ENCODE measurements around the gene LY6G5C.

DNA sequence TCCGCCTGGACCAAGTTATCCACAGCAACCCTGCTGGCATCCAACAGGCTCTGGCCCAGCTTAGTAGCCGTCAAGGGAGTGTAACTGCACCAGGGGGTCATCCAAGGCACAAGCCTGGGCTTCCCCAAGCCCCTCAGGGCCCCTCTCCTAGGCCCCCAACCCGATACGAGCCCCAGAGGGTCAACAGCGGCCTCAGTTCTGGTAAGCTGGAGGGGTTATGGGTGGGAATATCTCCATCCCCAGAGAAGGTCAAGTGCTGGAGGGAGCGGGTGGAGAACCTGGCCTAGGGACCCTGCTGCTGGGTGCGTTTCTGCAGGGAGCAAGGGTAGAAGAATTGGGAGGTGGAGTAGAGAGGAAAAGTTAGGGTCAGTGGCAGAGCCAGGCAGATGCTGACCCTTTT, 47.4 kb downstream of the LY6G5C start:
- TF ChIP-seq, protein P1, sequence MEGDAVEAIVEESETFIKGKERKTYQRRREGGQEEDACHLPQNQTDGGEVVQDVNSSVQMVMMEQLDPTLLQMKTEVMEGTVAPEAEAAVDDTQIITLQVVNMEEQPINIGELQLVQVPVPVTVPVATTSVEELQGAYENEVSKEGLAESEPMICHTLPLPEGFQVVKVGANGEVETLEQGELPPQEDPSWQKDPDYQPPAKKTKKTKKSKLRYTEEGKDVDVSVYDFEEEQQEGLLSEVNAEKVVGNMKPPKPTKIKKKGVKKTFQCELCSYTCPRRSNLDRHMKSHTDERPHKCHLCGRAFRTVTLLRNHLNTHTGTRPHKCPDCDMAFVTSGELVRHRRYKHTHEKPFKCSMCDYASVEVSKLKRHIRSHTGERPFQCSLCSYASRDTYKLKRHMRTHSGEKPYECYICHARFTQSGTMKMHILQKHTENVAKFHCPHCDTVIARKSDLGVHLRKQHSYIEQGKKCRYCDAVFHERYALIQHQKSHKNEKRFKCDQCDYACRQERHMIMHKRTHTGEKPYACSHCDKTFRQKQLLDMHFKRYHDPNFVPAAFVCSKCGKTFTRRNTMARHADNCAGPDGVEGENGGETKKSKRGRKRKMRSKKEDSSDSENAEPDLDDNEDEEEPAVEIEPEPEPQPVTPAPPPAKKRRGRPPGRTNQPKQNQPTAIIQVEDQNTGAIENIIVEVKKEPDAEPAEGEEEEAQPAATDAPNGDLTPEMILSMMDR (conservative IDR thresholded peaks at IDR 0.05; ENCODE audit: low read depth in 2 of 2): no peak
- TF ChIP-seq CREB1 (CRISPR knock-in tag; IDR thresholded peaks at IDR 0.05; ENCODE audit: low read depth) (no peak), POLR2AphosphoS5 (IDR thresholded peaks at IDR 0.05; ENCODE audit: low read depth) (no peak)

Measured in GM23338 (cell line).